Chondrocyte (in vitro differentiated cells): ENCODE measurements around the gene ULBP3. TPM values are rescaled to one million over a fixed set of nuclear protein-coding genes. Genes with fewer than 3 reads are reported as not detected.

ENCODE experiments used
- DNase-seq: peaks from one replicate; pipeline ENCODE4 v3.0.0; 2021; ENCODE audit warnings: mixed read lengths, low spot score
- H3K27ac Mint-ChIP-seq: one replicate; pipeline ENCODE4 v1.8.0; 2021; ENCODE audit warnings: mild to moderate bottlenecking, moderate library complexity, mixed read lengths; ENCODE audit not compliant: unreplicated experiment
- H3K27me3 Mint-ChIP-seq: 2 replicates; pipeline ENCODE4 v1.8.0; 2021; ENCODE audit warnings: low read depth, mixed read lengths
- H3K36me3 Mint-ChIP-seq: 2 replicates; pipeline ENCODE4 v1.8.0; 2021; ENCODE audit warnings: low read depth, mixed read lengths
- H3K4me1 Mint-ChIP-seq: 2 replicates; pipeline ENCODE4 v1.8.0; 2021; ENCODE audit warnings: low read depth, mild to moderate bottlenecking, mixed read lengths
- H3K4me3 Mint-ChIP-seq: one replicate; pipeline ENCODE4 v1.8.0; 2021; ENCODE audit warnings: mild to moderate bottlenecking, moderate library complexity, mixed read lengths; ENCODE audit not compliant: unreplicated experiment
- H3K9me3 Mint-ChIP-seq: 2 replicates; pipeline ENCODE4 v1.8.0; 2021; ENCODE audit warnings: low read depth, mixed read lengths
- total RNA-seq: library from RNA; stranded (reverse); gene quantifications from 3 replicates; pipeline ENCODE4 v1.2.1, GENCODE V29; 2021
- TF ChIP-seq, protein P1 (sequence below): fragments of 200-600 bp; sonication (generic); IDR thresholded peaks from 2 replicates; pipeline ENCODE4 v1.5.0; 2021; ENCODE audit warnings: antibody characterized with exemption, mild to moderate bottlenecking, moderate library complexity

ULBP3 gene
- total RNA-seq, 1 donor from 2014 or later = 5.0 TPM

DNA sequence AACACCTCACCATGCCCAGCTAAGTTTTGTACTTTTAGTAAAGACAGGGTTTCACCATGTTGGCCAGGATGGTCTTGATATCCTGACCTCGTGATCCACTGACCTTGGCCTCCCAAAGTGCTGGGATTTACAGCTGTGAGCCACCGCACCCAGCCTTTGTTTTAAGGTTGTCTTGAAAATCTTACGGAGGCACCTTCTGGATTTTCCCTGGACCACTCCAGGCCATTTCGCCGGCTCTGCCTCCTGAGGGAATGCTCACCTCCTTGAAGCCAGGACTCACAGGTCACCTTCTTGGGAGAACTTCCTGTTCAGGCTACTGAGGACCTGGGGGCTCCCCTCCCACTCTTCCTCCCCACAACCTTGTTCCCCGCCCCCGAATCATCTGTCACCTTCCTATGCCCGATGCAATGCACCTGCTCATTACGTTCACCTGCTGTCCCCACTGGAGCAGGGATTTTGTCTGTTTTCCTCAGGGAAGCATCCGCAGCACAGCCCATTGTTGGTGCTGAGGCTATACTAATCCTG, 24.2 kb downstream of the ULBP3 start:
- H3K9me3 Mint-ChIP-seq = no peaks in the 10 kb centered on the region
- H3K4me3 Mint-ChIP-seq = no peak overlapping the region
- peaks cover 47% of the 10 kb centered on the region for H3K27me3 Mint-ChIP-seq
- H3K27ac Mint-ChIP-seq = no peak overlapping the region
- DNase-seq = no peak
- H3K4me1 Mint-ChIP-seq = no peaks in the 10 kb centered on the region
- TF ChIP-seq, protein P1, sequence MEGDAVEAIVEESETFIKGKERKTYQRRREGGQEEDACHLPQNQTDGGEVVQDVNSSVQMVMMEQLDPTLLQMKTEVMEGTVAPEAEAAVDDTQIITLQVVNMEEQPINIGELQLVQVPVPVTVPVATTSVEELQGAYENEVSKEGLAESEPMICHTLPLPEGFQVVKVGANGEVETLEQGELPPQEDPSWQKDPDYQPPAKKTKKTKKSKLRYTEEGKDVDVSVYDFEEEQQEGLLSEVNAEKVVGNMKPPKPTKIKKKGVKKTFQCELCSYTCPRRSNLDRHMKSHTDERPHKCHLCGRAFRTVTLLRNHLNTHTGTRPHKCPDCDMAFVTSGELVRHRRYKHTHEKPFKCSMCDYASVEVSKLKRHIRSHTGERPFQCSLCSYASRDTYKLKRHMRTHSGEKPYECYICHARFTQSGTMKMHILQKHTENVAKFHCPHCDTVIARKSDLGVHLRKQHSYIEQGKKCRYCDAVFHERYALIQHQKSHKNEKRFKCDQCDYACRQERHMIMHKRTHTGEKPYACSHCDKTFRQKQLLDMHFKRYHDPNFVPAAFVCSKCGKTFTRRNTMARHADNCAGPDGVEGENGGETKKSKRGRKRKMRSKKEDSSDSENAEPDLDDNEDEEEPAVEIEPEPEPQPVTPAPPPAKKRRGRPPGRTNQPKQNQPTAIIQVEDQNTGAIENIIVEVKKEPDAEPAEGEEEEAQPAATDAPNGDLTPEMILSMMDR = no peak
- peaks cover 2% of the 10 kb centered on the region for H3K36me3 Mint-ChIP-seq

DNA sequence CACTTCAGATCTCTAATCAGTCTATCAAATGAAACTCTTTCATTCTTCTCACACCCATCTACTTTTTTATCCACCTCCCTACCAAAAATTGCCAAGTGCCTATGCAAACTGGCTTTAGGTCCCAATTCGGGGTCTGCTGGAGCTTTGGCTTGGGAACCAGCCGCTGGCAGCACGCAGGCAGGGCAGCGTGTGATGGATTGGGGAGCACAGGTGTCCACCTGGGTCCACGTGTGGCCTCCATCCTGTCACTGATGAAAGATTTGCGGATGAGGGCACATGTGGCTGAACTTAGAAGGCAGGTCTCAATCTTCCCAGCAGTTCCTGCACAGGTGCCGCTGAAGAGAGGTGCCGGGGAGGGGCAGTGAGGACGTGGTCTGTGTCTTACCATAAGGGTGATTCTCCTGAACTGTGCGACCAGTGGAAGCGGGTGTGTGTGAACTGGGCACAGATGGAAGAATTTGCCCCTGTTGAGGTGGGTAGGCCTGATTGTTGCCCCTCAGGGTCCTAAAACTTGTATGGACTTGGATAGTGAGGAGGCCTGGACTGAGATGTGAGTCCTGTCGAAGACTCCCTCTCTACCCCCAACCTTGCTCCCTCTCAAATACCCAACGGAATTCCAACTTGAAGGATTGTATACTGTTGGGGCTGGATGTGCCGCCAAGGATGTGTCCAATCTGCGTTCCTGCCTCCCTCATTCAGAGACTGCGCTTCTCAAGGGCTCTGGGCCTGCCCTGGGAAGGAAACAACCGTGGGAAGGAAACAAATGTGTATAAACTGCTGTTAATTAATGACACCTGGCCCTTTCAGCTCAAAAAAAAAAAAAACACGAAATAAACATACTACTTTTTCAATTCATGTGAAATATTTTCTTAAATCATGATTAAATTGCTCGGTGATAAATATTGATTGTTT, 25.2 kb downstream of the ULBP3 start:
- Mint-ChIP-seq H3K27me3 (peaks cover 56% of the 10 kb centered on the region), H3K27ac (no peak overlapping the region), H3K9me3 (no peaks in the 10 kb centered on the region), H3K4me1 (no peaks in the 10 kb centered on the region), H3K4me3 (no peak overlapping the region), H3K36me3 (peaks cover 2% of the 10 kb centered on the region)
- no peak for DNase-seq
- TF ChIP-seq, protein P1 = no peak

DNA sequence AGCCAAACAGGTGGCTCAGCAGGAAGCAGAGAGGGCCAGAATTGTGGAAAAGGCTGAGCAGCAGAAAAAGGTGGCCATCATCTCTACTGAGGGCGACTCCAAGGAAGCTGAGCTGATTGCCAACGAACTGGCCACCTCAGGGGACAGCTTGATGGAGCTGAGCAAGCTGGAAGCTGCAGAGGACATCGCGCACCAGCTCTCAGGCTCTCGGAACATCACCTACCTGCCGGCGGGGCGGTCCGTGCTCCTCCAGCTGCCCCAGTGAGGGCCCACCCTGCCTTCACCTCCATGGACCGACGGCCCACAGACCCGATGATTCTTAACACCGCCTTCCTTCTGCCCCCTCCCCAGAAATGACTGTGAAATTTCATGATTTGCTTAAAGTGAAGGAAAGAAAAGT, 25.8 kb downstream of the ULBP3 start:
- no peak for DNase-seq
- no peaks in the 10 kb centered on the region for H3K9me3 Mint-ChIP-seq
- peaks cover 5% of the 10 kb centered on the region for H3K4me1 Mint-ChIP-seq
- H3K27me3 Mint-ChIP-seq = peaks cover 63% of the 10 kb centered on the region
- peaks cover 2% of the 10 kb centered on the region for H3K36me3 Mint-ChIP-seq
- TF ChIP-seq, protein P1 = no peak
- H3K27ac Mint-ChIP-seq = no peak overlapping the region
- H3K4me3 Mint-ChIP-seq = no peak overlapping the region

DNA sequence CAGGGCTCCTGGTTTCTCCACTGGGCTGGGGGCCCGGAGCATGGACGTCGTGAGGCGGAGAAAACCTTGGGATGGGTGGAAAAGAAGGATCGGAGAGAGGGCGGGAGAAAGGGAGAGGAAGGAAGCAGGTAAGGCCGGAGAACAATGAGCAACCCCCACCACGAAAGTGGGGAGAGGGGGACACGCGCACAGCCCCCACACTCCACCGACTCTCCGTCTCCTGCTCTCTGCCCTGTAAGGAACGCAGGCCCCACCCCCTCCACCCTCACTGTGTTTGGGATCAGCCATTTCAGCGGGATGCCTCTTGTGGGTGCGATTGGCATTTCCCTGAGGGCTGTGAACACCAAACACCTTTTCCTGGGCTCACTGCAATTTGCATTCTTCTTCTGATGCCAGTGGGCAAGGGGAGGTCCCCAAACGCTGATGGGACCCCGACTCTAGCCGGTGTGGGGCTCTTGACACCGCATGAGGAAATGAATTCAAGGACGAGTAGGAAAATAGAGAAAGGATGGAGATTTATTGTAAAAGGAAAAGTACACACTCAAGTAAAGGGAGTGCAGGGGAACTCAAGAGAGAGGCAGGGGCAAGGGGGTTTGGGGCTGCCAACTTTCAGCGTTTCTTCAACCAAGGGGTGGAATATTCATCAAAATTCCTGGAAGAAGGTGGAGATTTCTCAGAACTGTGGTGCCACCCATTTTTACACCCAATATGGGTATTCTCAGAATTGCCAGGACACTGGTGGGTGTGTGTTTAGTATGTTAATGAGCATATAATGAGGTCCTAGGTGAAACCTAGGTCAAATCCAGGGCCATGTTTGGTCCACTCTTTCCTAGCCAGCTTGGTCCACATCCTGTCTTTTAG, 30.5 kb downstream of the ULBP3 start:
- Mint-ChIP-seq H3K4me3 (peak overlapping the region; percentile 25), H3K36me3 (peaks cover 12% of the 10 kb centered on the region), H3K4me1 (peaks cover 15% of the 10 kb centered on the region), H3K27me3 (peaks cover 89% of the 10 kb centered on the region), H3K27ac (no peak overlapping the region), H3K9me3 (peaks cover 7% of the 10 kb centered on the region)
- TF ChIP-seq, protein P1 = no peak
- no peak for DNase-seq
